Measurements from ENCODE around the gene G6PD.

- no peak for TF ChIP-seq POLR2A (IDR thresholded peaks at IDR 0.05)
- no peak for TF ChIP-seq CTCF (IDR thresholded peaks at IDR 0.05)
Observed at GRCh38 chrX:154506483-154507332, 39.9 kb downstream of the G6PD start.

Measured in lower leg skin (tissue), 3 donors.